ENCODE results near the gene RGL4. TPM values are rescaled to one million over a fixed set of nuclear protein-coding genes. Genes with fewer than 3 reads are reported as not detected.

RGL4 gene
- polyA plus RNA-seq, 3 donors: 2.3 to 2.4 (median 2.3) TPM

GRCh38 chr22:23737696-23738095 is 46.9 kb downstream of the RGL4 start:
- Histone ChIP-seq H3K79me2 (ENCODE audit: insufficient read depth, low read length) (no peaks in the 10 kb centered on the region), H2AFZ (ENCODE audit: insufficient read depth, low read depth, low read length, poor library complexity, severe bottlenecking) (no peak overlapping the region), H3K27me3 (ENCODE audit: control insufficient read depth in 2 of 2, insufficient read depth in 2 of 2, low read length in 2 of 2) (no peaks in the 10 kb centered on the region), H3K9ac (ENCODE audit: insufficient read depth, low read length, poor library complexity, severe bottlenecking) (no peak overlapping the region), H3K36me3 (replicated peaks in 1 of 2; ENCODE audit: control insufficient read depth in 1 of 2, insufficient read depth in 2 of 2, low read length in 2 of 2) (peaks cover 2 to 5% of the 10 kb centered on the region in 2 donors), H3K4me1 (ENCODE audit: control insufficient read depth in 1 of 2, insufficient read depth in 2 of 2, low read length in 2 of 2) (no peaks in the 10 kb centered on the region), H3K4me2 (replicated peaks; ENCODE audit: extremely low read depth, low read length, poor library complexity, severe bottlenecking) (no peak overlapping the region), H3K9me3 (replicated peaks in 1 of 2; ENCODE audit: control insufficient read depth in 1 of 2, insufficient read depth in 1 of 2, low read length in 2 of 2) (no peaks in the 10 kb centered on the region), H4K20me1 (ENCODE audit: insufficient read depth, low read length) (no peaks in the 10 kb centered on the region), H3K4me3 (replicated peaks in 1 of 3; ENCODE audit: low read depth in 2 of 3, low read length in 3 of 3) (no peak overlapping the region), H3K27ac (ENCODE audit: low read depth in 1 of 2, low read length in 2 of 2) (no peak overlapping the region)
- intact Hi-C loops (cut with micrococcal nuclease): no loop called here
- no peak for DNase-seq
- Mint-ChIP-seq H3K4me1 (no peaks in the 10 kb centered on the region), H3K27ac (no peak overlapping the region), H3K9me3 (peaks cover 0 to 4% (median 0%) of the 10 kb centered on the region in 7 donors), H3K36me3 (peaks cover 3 to 5% of the 10 kb centered on the region in 2 donors), H3K4me3 (no peak overlapping the region), H3K27me3 (ENCODE audit: low read depth in 3 of 3) (peaks cover 0 to 2% (median 1%) of the 10 kb centered on the region in 3 donors)
- TF ChIP-seq CTCF (IDR thresholded peaks at IDR 0.05): no peak

GRCh38 chr22:23742505-23743264 is 51.9 kb downstream of the RGL4 start:
- H4K20me1 ChIP-seq (ENCODE audit: insufficient read depth, low read length): no peaks in the 10 kb centered on the region
- peaks cover 9% of the 10 kb centered on the region for H3K4me1 Mint-ChIP-seq
- H3K27me3 Mint-ChIP-seq (ENCODE audit: low read depth in 3 of 3): peaks cover 0 to 2% (median 0%) of the 10 kb centered on the region in 3 donors
- no peak overlapping the region for H3K4me3 ChIP-seq (replicated peaks in 1 of 3; ENCODE audit: low read depth in 2 of 3, low read length in 3 of 3)
- H3K9me3 ChIP-seq (replicated peaks in 1 of 2; ENCODE audit: control insufficient read depth in 1 of 2, insufficient read depth in 1 of 2, low read length in 2 of 2): no peaks in the 10 kb centered on the region
- DNase-seq: no peak
- no peak overlapping the region for H3K27ac ChIP-seq (ENCODE audit: low read depth in 1 of 2, low read length in 2 of 2)
- no peaks in the 10 kb centered on the region for H3K79me2 ChIP-seq (ENCODE audit: insufficient read depth, low read length)
- peaks cover 27 to 28% of the 10 kb centered on the region in 2 donors for H3K36me3 Mint-ChIP-seq
- H3K9me3 Mint-ChIP-seq: peaks cover 0 to 1% (median 0%) of the 10 kb centered on the region in 7 donors
- H3K27me3 ChIP-seq (ENCODE audit: control insufficient read depth in 2 of 2, insufficient read depth in 2 of 2, low read length in 2 of 2): no peaks in the 10 kb centered on the region
- no peak overlapping the region for H3K4me3 Mint-ChIP-seq
- peaks cover 22 to 31% of the 10 kb centered on the region in 2 donors for H3K36me3 ChIP-seq (replicated peaks in 1 of 2; ENCODE audit: control insufficient read depth in 1 of 2, insufficient read depth in 2 of 2, low read length in 2 of 2)
- intact Hi-C loops (cut with micrococcal nuclease): no loop called here
- H2AFZ ChIP-seq (ENCODE audit: insufficient read depth, low read depth, low read length, poor library complexity, severe bottlenecking): no peak overlapping the region
- H3K27ac Mint-ChIP-seq: no peak overlapping the region
- H3K4me2 ChIP-seq (replicated peaks; ENCODE audit: extremely low read depth, low read length, poor library complexity, severe bottlenecking): no peak overlapping the region
- TF ChIP-seq CTCF (IDR thresholded peaks at IDR 0.05): no peak
- no peaks in the 10 kb centered on the region for H3K4me1 ChIP-seq (ENCODE audit: control insufficient read depth in 1 of 2, insufficient read depth in 2 of 2, low read length in 2 of 2)
- H3K9ac ChIP-seq (ENCODE audit: insufficient read depth, low read length, poor library complexity, severe bottlenecking): no peak overlapping the region
- WGBS (ENCODE audit: insufficient coverage): 95% methylated on average over 3 of the region's 7 CpGs

Measured in CD14-positive monocyte (primary cell).